GM12878 (cell line): ENCODE data around the gene EIF5B.

Source experiments
- CTCF ChIP-seq, 3 experiments: IDR thresholded peaks in 2 of 3; conservative IDR thresholded peaks in 1 of 3; 2 replicates each; pipeline ENCODE4 v1.5.1; 2011; ENCODE audit warnings: low read depth in 3 of 3, low read length in 3 of 3, mild to moderate bottlenecking in 3 of 3, control low read depth in 2 of 3, moderate library complexity in 2 of 3, inconsistent platforms in 1 of 3, mixed read lengths in 1 of 3; ENCODE audit not compliant: control insufficient read depth in 2 of 3, insufficient read depth in 1 of 3; ENCODE audit errors: extremely low read depth in 1 of 3
- GATAD2B ChIP-seq: fragments of 450-650 bp; conservative IDR thresholded peaks from 2 replicates; pipeline ENCODE4 v1.6.1; 2017; ENCODE audit warnings: low read depth, mild to moderate bottlenecking, moderate library complexity
- POLR2A ChIP-seq: IDR thresholded peaks from 2 replicates; pipeline ENCODE4 v1.6.1; 2011; ENCODE audit warnings: low read depth, mild to moderate bottlenecking, low read length
- ZBTB33 ChIP-seq: fragments of 450-650 bp; IDR thresholded peaks from 2 replicates; pipeline ENCODE4 v1.6.1; 2017; ENCODE audit warnings: mild to moderate bottlenecking
- ZNF274 ChIP-seq: IDR thresholded peaks from one replicate; pipeline ENCODE4 v1.8.0; 2011; ENCODE audit not compliant: insufficient read length, insufficient read depth

GRCh38 chr2:99325384-99325783 lies 11.8 kb upstream of the EIF5B start:
- no peak for TF ChIP-seq ZBTB33
- no peak for TF ChIP-seq CTCF (IDR thresholded peaks at IDR 0.05 in 2 of 3, conservative IDR thresholded peaks at IDR 0.05 in 1 of 3; ENCODE audit: control insufficient read depth in 2 of 3, extremely low read depth in 1 of 3, insufficient read depth in 1 of 3, low read depth in 3 of 3, low read length in 3 of 3)
- TF ChIP-seq POLR2A, result no peak
- no peak for TF ChIP-seq GATAD2B
- TF ChIP-seq ZNF274, result no peak
